HepG2 (cell line): ENCODE results near the gene PDRG1. TPM values are rescaled to one million over a fixed set of nuclear protein-coding genes. Genes with fewer than 3 reads are reported as not detected.
"Not testable (repeated sequence)": the region's sequence is repeated elsewhere in the genome, so short reads cannot be mapped to it uniquely, and the experiment has no call there.

Source experiments
- ATAC-seq: fragments of 200-7000 bp; cut with Tn5 transposase; 3 replicates; pipeline ENCODE4 v1.9.1; 2020; ENCODE audit warnings: mild to moderate bottlenecking, moderate library complexity
- BruUV-seq: library from RNA; stranded (reverse); fragments of 400-500 nt; replicated peaks from 2 replicates; lab custom pipeline; 2021; lab: Mats Ljungman, UMichigan
- CTCF ChIA-PET: fragments of 300-600 bp; formaldehyde crosslinking; extraction: SDS; loops from one replicate; lab custom pipeline; 2021; ENCODE audit warnings: low total read pairs, inconsistent platforms, low intra/inter-chr PET ratio; lab: Yijun Ruan, JAX
- POLR2A ChIA-PET: fragments of 350-600 bp; sonication (Branson Sonifier 250); formaldehyde crosslinking; loops from one replicate; lab custom pipeline; 2020; ENCODE audit warnings: antibody characterized with exemption, inconsistent platforms; lab: Yijun Ruan, JAX
- DNase-seq: peaks from one replicate; pipeline ENCODE4 v3.0.0-alpha.2; 2015; ENCODE audit warnings: low spot score
- FAIRE-seq: peaks from 3 replicates; lab custom pipeline; 2011; peaks lifted over from hg19 to GRCh38; lab: Jason Lieb, UNC
- H2AFZ ChIP-seq: one replicate; pipeline ENCODE4 v1.6.1; 2011; ENCODE audit warnings: low read length, inconsistent platforms
- H3K27ac ChIP-seq: fragments of 300-600 bp; 3 replicates; pipeline ENCODE4 v1.8.0; 2011; ENCODE audit warnings: mixed run types, mild to moderate bottlenecking, mixed read lengths, low read length, inconsistent platforms; ENCODE audit not compliant: insufficient read depth; ENCODE audit errors: extremely low read length
- H3K27me3 ChIP-seq, 2 experiments: fragments of 200-600 bp in 1 of 2; 2 replicates in 1 of 2; 3 replicates in 1 of 2; pipeline versions ENCODE4 v1.6.0 to v1.8.0; 2011; ENCODE audit warnings: low read length in 2 of 2, mild to moderate bottlenecking in 2 of 2, moderate library complexity in 2 of 2, inconsistent platforms in 1 of 2; ENCODE audit not compliant: insufficient read depth in 2 of 2, control insufficient read depth in 1 of 2
- H3K36me3 ChIP-seq, 2 experiments: fragments of 200-600 bp in 1 of 2; replicated peaks in 1 of 2; 2 replicates in 1 of 2; 3 replicates in 1 of 2; pipeline versions ENCODE4 v1.5.1 to v1.8.0; 2011; ENCODE audit warnings: low read length in 2 of 2, inconsistent platforms in 1 of 2; ENCODE audit not compliant: insufficient read depth in 2 of 2, control insufficient read depth in 1 of 2
- H3K4me1 ChIP-seq: 2 replicates; pipeline ENCODE4 v1.5.1; 2012; ENCODE audit warnings: low read length, inconsistent platforms; ENCODE audit not compliant: insufficient read depth
- H3K4me2 ChIP-seq: 2 replicates; pipeline ENCODE4 v1.6.0; 2011; ENCODE audit warnings: low read depth, low read length, inconsistent platforms
- H3K4me3 ChIP-seq, 3 experiments: fragments of 200-600 bp in 1 of 3; sonication (generic), shearing (Covaris generic) in 1 of 3; replicated peaks in 1 of 3; 2 replicates each; pipeline ENCODE4 v1.5.1; 2011 to 2016; ENCODE audit warnings: low read length in 3 of 3, inconsistent platforms in 2 of 3, low read depth in 2 of 3, mild to moderate bottlenecking in 2 of 3, control low read depth in 1 of 3, mixed read lengths in 1 of 3; ENCODE audit not compliant: insufficient read depth in 1 of 3
- H3K79me2 ChIP-seq: one replicate; pipeline ENCODE4 v1.6.1; 2011; ENCODE audit warnings: low read length, inconsistent platforms; ENCODE audit not compliant: insufficient read depth
- H3K9ac ChIP-seq: 2 replicates; pipeline ENCODE4 v1.6.0; 2011; ENCODE audit warnings: mild to moderate bottlenecking, low read depth, low read length, inconsistent platforms; ENCODE audit not compliant: insufficient read depth
- H3K9me3 ChIP-seq: 2 replicates; pipeline ENCODE4 v1.5.1; 2012; ENCODE audit warnings: mild to moderate bottlenecking, low read length
- H4K20me1 ChIP-seq: 2 replicates; pipeline ENCODE4 v1.6.0; 2011; ENCODE audit warnings: inconsistent platforms, mild to moderate bottlenecking, low read length, moderate library complexity; ENCODE audit not compliant: insufficient read depth
- NR2F6 ChIP-seq, 2 experiments: IDR thresholded peaks; 2 replicates each; pipeline ENCODE4 v1.6.1; 2016; ENCODE audit warnings: antibody characterized with exemption in 1 of 2, mild to moderate bottlenecking in 1 of 2
- SALL1 ChIP-seq: sonication (generic); formaldehyde crosslinking; IDR thresholded peaks from 2 replicates; pipeline ENCODE4 v1.8.0; 2022; ENCODE audit warnings: mild to moderate bottlenecking, missing genetic modification reagents
- SP2 ChIP-seq: sonication (generic); formaldehyde crosslinking; IDR thresholded peaks from 2 replicates; pipeline ENCODE4 v1.5.1; 2020; ENCODE audit warnings: mild to moderate bottlenecking, missing genetic modification reagents
- YY1 ChIP-seq: IDR thresholded peaks from 2 replicates; pipeline ENCODE4 v1.6.1; 2011; ENCODE audit warnings: low read length, low read depth, moderate library complexity, mild to moderate bottlenecking; ENCODE audit not compliant: insufficient read depth, insufficient replicate concordance
- ZNF256 ChIP-seq: sonication (generic); formaldehyde crosslinking; conservative IDR thresholded peaks from 2 replicates; pipeline ENCODE4 v1.4.0; 2020; ENCODE audit warnings: missing genetic modification reagents
- ZNF263 ChIP-seq: sonication (generic); formaldehyde crosslinking; IDR thresholded peaks from 2 replicates; pipeline ENCODE4 v1.4.0; 2020; ENCODE audit warnings: missing genetic modification reagents
- ZNF768 ChIP-seq: sonication (generic); formaldehyde crosslinking; IDR thresholded peaks from 2 replicates; pipeline ENCODE4 v1.4.0; 2020; ENCODE audit warnings: missing genetic modification reagents
- WGBS: methylation state at CpG from one replicate; pipeline ENCODE4 v1.1.6; 2017; ENCODE audit warnings: low lambda C conversion rate; 5-methylcytosine and 5-hydroxymethylcytosine counted together
- in situ Hi-C: cut with HindIII; loops from 2 replicates; pipeline ENCODE4 v1.10.0; 2017; ENCODE audit warnings: low pct_unique_long_range_greater_than_20kb; ENCODE audit not compliant: extremely low pct_ligation_motif_present
- intact Hi-C: fragments of 100-400 bp; cut with micrococcal nuclease; formaldehyde crosslinking; loops from one replicate; pipeline ENCODE4 v1.10.0; 2022; ENCODE audit not compliant: unreplicated experiment
- polyA plus RNA-seq, 8 experiments: library from polyadenylated mRNA; depleted of rRNA in 3 of 8; stranded (reverse) in 7 of 8; unstranded in 1 of 8; fragments of >200 nt; fragmentation: Illumina TruSeq in 4 of 8; extraction: Trizol in 4 of 8; gene quantifications; 2 replicates each; pipeline versions ENCODE4 v1.2.1 to v1.2.3, GENCODE V29; 2011 to 2016; ENCODE audit warnings: low read depth in 4 of 8, missing spikeins in 1 of 8, mixed read lengths in 1 of 8; ENCODE audit not compliant: insufficient read depth in 1 of 8
- total RNA-seq, 5 experiments: library from RNA; depleted of rRNA; stranded (reverse); fragments of >200 nt; fragmentation: Illumina TruSeq; extraction: Trizol; gene quantifications; 2 replicates each; pipeline ENCODE4 v1.2.3, GENCODE V29; 2016; ENCODE audit warnings: low read depth in 1 of 5
- TF ChIP-seq, protein P1 (sequence below): fragments of 450-650 bp; IDR thresholded peaks from 2 replicates; pipeline ENCODE4 v1.6.1; 2016
- TF ChIP-seq, protein P2 (sequence below): sonication (generic); formaldehyde crosslinking; conservative IDR thresholded peaks from 2 replicates; pipeline ENCODE4 v1.4.0; 2020; ENCODE audit warnings: missing genetic modification reagents

The PDRG1 gene
- total and polyA plus RNA-seq, 2 of the 13 experiments (the other 11 are each of a cell fraction or from before 2014, with no cell fraction given) = 16.6 to 18.0 TPM

DNA sequence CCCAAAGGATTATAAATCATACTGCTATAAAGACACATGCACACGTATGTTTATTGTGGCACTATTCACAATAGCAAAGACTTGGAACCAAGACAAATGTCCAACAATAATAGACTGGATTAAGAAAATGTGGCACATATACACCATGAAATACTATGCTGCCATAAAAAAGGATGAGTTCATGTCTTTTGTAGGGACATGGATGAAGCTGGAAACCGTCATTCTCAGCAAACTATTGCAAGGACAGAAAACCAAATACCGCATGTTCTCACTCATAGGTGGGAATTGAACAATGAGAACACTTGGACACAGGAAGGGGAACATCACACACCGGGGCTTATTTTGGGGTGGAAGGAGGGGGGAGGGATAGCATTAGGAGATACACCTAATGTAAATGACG is 30.4 kb downstream of the PDRG1 start:
- FAIRE-seq, H3K4me2 ChIP-seq, intact Hi-C loops, in situ Hi-C loops, H3K36me3 ChIP-seq, CTCF ChIA-PET, H2AFZ ChIP-seq, ATAC-seq, DNase-seq, H3K9me3 ChIP-seq, H3K4me3 ChIP-seq, POLR2A ChIA-PET, H3K4me1 ChIP-seq, H3K9ac ChIP-seq, H3K27ac ChIP-seq, H3K79me2 ChIP-seq, H4K20me1 ChIP-seq, BruUV-seq: not testable (repeated sequence)
- 31% methylated on average over 5 of the region's 5 CpGs for WGBS
- TF ChIP-seq, protein P1, sequence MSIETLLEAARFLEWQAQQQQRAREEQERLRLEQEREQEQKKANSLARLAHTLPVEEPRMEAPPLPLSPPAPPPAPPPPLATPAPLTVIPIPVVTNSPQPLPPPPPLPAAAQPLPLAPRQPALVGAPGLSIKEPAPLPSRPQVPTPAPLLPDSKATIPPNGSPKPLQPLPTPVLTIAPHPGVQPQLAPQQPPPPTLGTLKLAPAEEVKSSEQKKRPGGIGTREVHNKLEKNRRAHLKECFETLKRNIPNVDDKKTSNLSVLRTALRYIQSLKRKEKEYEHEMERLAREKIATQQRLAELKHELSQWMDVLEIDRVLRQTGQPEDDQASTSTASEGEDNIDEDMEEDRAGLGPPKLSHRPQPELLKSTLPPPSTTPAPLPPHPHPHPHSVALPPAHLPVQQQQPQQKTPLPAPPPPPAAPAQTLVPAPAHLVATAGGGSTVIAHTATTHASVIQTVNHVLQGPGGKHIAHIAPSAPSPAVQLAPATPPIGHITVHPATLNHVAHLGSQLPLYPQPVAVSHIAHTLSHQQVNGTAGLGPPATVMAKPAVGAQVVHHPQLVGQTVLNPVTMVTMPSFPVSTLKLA = 0 out of 2 replicates have a peak, but pooled peaks have one; percentile 2
- H3K27me3 ChIP-seq = peaks cover 6 to 64% of the 10 kb centered on the region in 2 experiments

DNA sequence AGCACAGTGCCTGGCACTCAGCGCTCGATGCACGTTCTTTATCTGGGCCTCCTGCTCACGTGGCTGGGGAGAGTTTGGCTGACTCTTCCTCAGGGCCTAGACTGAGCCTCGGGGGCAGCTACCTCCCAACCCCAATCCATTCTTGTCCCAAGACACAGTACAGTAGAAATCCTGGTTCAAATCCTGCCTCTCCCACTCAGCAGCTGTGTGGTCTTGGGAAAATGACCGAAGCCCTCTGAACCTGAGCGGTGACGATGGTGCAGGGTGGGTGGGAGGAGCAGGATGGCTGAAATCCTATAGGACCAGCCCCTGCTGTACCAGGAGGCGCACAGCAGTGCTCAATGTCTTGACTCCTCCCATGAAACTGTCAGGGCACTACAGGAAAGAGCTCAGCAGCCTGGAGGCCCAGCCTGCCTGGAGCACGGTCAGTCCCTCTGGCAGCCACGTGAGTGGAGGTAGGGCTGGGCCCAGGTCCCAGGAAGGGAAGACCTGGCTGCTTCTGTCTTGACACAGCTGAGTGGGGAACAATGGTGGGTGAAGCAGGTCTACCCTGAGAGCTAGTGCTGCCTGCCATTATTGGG is 31.5 kb downstream of the PDRG1 start:
- peaks cover 6 to 67% of the 10 kb centered on the region in 2 experiments for H3K27me3 ChIP-seq
- CTCF ChIA-PET = no interaction called here
- H3K9me3 ChIP-seq = no peaks in the 10 kb centered on the region
- ATAC-seq (peak; percentile 32; the same call in 2 of the 3 replicates), DNase-seq (no peak), FAIRE-seq (no peak)
- peak; percentile 88 for TF ChIP-seq ZNF768 (CRISPR knock-in tag)
- TF ChIP-seq, protein P2, sequence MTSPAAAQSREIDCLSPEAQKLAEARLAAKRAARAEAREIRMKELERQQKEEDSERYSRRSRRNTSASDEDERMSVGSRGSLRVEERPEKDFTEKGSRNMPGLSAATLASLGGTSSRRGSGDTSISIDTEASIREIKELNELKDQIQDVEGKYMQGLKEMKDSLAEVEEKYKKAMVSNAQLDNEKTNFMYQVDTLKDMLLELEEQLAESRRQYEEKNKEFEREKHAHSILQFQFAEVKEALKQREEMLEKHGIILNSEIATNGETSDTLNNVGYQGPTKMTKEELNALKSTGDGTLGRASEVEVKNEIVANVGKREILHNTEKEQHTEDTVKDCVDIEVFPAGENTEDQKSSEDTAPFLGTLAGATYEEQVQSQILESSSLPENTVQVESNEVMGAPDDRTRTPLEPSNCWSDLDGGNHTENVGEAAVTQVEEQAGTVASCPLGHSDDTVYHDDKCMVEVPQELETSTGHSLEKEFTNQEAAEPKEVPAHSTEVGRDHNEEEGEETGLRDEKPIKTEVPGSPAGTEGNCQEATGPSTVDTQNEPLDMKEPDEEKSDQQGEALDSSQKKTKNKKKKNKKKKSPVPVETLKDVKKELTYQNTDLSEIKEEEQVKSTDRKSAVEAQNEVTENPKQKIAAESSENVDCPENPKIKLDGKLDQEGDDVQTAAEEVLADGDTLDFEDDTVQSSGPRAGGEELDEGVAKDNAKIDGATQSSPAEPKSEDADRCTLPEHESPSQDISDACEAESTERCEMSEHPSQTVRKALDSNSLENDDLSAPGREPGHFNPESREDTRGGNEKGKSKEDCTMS (CRISPR knock-in tag) = no peak
- TF ChIP-seq YY1 = no peak
- no peak for TF ChIP-seq NR2F6 (IDR thresholded peaks at IDR 0.05)
- TF ChIP-seq NR2F6 (CRISPR knock-in tag; IDR thresholded peaks at IDR 0.05) = no peak
- TF ChIP-seq SP2 = 0 out of 2 replicates have a peak, but pooled peaks have one; percentile 7
- peak; percentile 14; the same call in 1 of the 2 replicates for TF ChIP-seq SALL1 (CRISPR knock-in tag)
- no peak for TF ChIP-seq ZNF256 (CRISPR knock-in tag)
- 0 out of 2 replicates have a peak, but pooled peaks have one; percentile 38 for TF ChIP-seq ZNF263 (CRISPR knock-in tag)
- H4K20me1 ChIP-seq = no peaks in the 10 kb centered on the region
- in situ Hi-C loops = no loop called here
- WGBS = 22% methylated on average over 10 of the region's 11 CpGs
- H3K27ac ChIP-seq = no peak overlapping the region
- H3K9ac ChIP-seq = no peak overlapping the region
- POLR2A ChIA-PET = no interaction called here
- BruUV-seq = no TSS peak
- intact Hi-C loops = no loop called here
- no peaks in the 10 kb centered on the region for H3K4me1 ChIP-seq
- H3K4me3 ChIP-seq = no peak overlapping the region
- H3K79me2 ChIP-seq = no peaks in the 10 kb centered on the region
- no peak overlapping the region for H3K4me2 ChIP-seq
- H3K36me3 ChIP-seq = no peaks in the 10 kb centered on the region
- no peak overlapping the region for H2AFZ ChIP-seq
